A673 (cell line): ENCODE results near the gene SNX33. TPM values are rescaled to one million over a fixed set of nuclear protein-coding genes. Genes with fewer than 3 reads are reported as not detected.

ENCODE experiments used
- BruUV-seq: library from RNA; stranded (reverse); fragments of 400-500 nt; replicated peaks from 2 replicates; lab custom pipeline; 2021; lab: Mats Ljungman, UMichigan
- CTCF ChIA-PET: fragments of 300-600 bp; sonication (Branson Sonifier 250); formaldehyde crosslinking; loops from one replicate; lab custom pipeline; 2022; ENCODE audit warnings: antibody characterized with exemption; lab: Charles Lee
- POLR2A ChIA-PET: fragments of 300-600 bp; sonication (Branson Sonifier 250); formaldehyde crosslinking; loops from one replicate; lab custom pipeline; 2022; ENCODE audit warnings: antibody characterized with exemption; ENCODE audit not compliant: low non-redundant PET; lab: Charles Lee
- DNase-seq: peaks from one replicate; pipeline ENCODE4 v3.0.0-alpha.2; 2015; ENCODE audit warnings: low spot score
- H3K27ac ChIP-seq: fragments of 200-600 bp; sonication (generic); 2 replicates; pipeline ENCODE4 v1.5.1; 2016; ENCODE audit warnings: mixed run types, low read depth, mild to moderate bottlenecking, mixed read lengths, antibody characterized with exemption, low read length; ENCODE audit not compliant: poor library complexity, severe bottlenecking
- H3K27me3 ChIP-seq: fragments of 200-600 bp; sonication (generic); replicated peaks from 2 replicates; pipeline ENCODE4 v1.6.1; 2017; ENCODE audit warnings: mixed run types, low read depth, mild to moderate bottlenecking, mixed read lengths, antibody characterized with exemption, low read length; ENCODE audit not compliant: insufficient read depth, poor library complexity
- H3K36me3 ChIP-seq: fragments of 200-600 bp; sonication (generic); 2 replicates; pipeline ENCODE4 v1.6.1; 2016; ENCODE audit warnings: mixed run types, mild to moderate bottlenecking, mixed read lengths, antibody characterized with exemption, low read length; ENCODE audit not compliant: insufficient read depth, poor library complexity, severe bottlenecking
- H3K4me1 ChIP-seq: fragments of 200-600 bp; sonication (generic); 2 replicates; pipeline ENCODE4 v1.6.1; 2017; ENCODE audit warnings: mixed run types, mild to moderate bottlenecking, mixed read lengths, antibody characterized with exemption, low read length; ENCODE audit not compliant: insufficient read depth, poor library complexity, severe bottlenecking
- H3K4me3 ChIP-seq: fragments of 200-600 bp; sonication (generic); 2 replicates; pipeline ENCODE4 v1.5.1; 2016; ENCODE audit warnings: low read depth, mixed run types, mild to moderate bottlenecking, mixed read lengths, low read length; ENCODE audit not compliant: poor library complexity, severe bottlenecking
- H3K9me3 ChIP-seq: fragments of 200-600 bp; sonication (generic); 2 replicates; pipeline ENCODE4 v1.6.1; 2016; ENCODE audit warnings: mixed run types, low read depth, mild to moderate bottlenecking, mixed read lengths, antibody characterized with exemption, low read length; ENCODE audit not compliant: poor library complexity, severe bottlenecking
- EZH2 ChIP-seq: fragments of 200-600 bp; sonication (generic); IDR thresholded peaks from 2 replicates; pipeline ENCODE4 v1.6.1; 2017; ENCODE audit warnings: borderline replicate concordance, low read depth, mild to moderate bottlenecking, mixed read lengths, antibody characterized with exemption, low read length; ENCODE audit not compliant: poor library complexity, severe bottlenecking
- intact Hi-C: fragments of 100-400 bp; cut with micrococcal nuclease; formaldehyde crosslinking; loops from one replicate; pipeline ENCODE4 v1.10.0; 2022; ENCODE audit not compliant: unreplicated experiment
- total RNA-seq: library from RNA; stranded (reverse); gene quantifications from 2 replicates; pipeline ENCODE4 v1.2.3, GENCODE V29; 2021
- TF ChIP-seq, protein P1 (sequence below): fragments of 300-800, 200-600 bp; sonication (generic); conservative IDR thresholded peaks from 2 replicates; pipeline ENCODE4 v1.5.1; 2017; ENCODE audit warnings: low read depth, mild to moderate bottlenecking, antibody characterized with exemption, low read length, moderate library complexity, mixed read lengths

The SNX33 gene
- total RNA-seq, 1 experiment from 2014 or later: 3.4 TPM

DNA sequence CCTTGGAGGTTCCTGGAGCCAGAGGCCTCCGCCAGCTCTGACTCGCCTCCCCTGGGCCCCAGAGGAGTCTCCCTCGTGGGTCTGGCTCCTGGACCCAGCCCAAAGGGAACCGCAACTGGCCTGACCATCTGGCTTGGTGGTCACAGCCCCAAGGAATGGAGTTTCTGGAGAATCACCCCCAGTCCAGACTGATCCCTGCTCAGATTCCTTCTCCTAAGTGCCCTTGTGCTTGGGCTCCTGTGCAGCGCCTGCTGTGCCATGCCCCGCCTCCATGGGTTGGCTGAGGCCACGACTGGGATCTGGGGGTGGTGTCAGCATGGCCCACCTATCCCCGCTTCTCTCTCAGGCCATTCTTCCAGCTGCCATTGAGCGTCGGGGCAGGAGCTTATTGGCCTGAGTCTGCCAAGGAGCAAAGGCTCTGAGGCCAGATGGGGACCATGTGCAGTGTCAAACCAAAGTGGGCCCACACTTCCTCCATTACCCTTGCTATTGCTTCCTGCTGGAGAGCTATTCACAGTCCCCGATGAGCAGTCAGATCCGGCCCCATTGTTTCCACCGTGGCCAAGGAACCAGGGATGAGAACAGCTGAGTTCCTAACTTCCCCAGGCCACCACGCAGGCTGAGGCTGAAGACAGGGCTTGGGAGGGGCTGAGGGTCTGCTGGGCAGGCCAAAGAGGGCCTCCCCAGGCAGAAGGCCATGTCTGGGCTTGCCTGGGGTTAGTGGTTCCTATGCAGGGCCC is 46.0 kb downstream of the SNX33 start:
- no peak for DNase-seq
- H3K9me3 ChIP-seq: no peaks in the 10 kb centered on the region
- intact Hi-C loops: no loop called here
- POLR2A ChIA-PET: no interaction called here
- BruUV-seq: no TSS peak
- no peaks in the 10 kb centered on the region for H3K27me3 ChIP-seq
- H3K4me3 ChIP-seq: no peak overlapping the region
- TF ChIP-seq, protein P1, sequence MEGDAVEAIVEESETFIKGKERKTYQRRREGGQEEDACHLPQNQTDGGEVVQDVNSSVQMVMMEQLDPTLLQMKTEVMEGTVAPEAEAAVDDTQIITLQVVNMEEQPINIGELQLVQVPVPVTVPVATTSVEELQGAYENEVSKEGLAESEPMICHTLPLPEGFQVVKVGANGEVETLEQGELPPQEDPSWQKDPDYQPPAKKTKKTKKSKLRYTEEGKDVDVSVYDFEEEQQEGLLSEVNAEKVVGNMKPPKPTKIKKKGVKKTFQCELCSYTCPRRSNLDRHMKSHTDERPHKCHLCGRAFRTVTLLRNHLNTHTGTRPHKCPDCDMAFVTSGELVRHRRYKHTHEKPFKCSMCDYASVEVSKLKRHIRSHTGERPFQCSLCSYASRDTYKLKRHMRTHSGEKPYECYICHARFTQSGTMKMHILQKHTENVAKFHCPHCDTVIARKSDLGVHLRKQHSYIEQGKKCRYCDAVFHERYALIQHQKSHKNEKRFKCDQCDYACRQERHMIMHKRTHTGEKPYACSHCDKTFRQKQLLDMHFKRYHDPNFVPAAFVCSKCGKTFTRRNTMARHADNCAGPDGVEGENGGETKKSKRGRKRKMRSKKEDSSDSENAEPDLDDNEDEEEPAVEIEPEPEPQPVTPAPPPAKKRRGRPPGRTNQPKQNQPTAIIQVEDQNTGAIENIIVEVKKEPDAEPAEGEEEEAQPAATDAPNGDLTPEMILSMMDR: no peak
- no peak for TF ChIP-seq EZH2
- no peaks in the 10 kb centered on the region for H3K36me3 ChIP-seq
- CTCF ChIA-PET: interaction anchor here (0.6 to 1.7 kb wide), 2 partner anchors 26 to 326 kb away, joined by 3 to 5 read pairs; no protein-coding TSS in a partner anchor
- H3K27ac ChIP-seq: no peak overlapping the region
- peaks cover 13% of the 10 kb centered on the region for H3K4me1 ChIP-seq

DNA sequence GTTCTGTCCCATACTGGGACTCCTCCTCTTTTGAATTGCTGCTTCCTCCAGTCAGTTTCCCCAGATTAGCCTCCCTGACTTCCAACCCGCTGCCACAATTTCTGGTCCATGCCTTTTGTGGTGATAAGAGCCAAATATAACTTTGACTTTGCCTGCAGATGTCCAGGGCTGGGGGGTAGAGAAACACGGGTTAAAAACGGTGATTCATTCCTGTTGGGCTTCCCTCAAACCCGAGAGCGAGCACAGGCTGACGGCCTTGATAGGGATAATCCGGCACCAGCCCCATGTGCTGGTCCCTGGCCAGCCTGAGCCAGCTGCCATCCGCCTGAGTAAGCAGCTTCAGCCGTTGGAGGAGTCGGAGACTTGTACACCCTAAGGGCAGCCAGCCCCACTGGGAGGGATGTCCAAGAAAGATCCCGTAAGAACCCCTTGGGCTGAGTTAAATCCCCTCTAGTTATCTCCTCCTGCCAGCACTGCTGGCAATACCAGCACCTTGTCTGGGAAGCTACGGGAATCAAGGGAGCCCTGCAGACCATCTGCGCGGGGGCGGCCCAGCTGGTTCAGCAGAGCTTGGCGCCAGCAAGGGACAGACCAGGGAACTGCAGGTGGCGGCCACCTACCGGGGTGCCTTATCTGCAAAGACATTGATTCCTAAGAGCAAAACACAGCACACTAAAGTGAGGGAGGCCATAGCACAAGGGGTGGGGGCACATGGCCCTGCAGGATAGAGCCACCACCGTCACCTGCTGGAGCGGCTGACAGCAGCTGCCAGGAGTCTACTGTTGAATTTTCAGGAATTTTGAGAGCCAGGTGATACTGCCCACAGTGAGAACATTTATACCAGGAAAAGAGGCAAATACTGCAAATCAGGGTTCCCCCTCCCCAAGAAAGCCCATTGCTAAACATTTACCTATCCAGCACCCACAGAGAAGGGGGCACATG is 46.8 kb downstream of the SNX33 start:
- intact Hi-C loops: no loop called here
- H3K4me1 ChIP-seq: peaks cover 13% of the 10 kb centered on the region
- no peaks in the 10 kb centered on the region for H3K27me3 ChIP-seq
- H3K9me3 ChIP-seq: no peaks in the 10 kb centered on the region
- BruUV-seq: no TSS peak
- no peak for TF ChIP-seq EZH2
- TF ChIP-seq, protein P1: peak; percentile 47
- POLR2A ChIA-PET: no interaction called here
- no peaks in the 10 kb centered on the region for H3K36me3 ChIP-seq
- CTCF ChIA-PET: interaction anchor here (0.6 to 1.7 kb wide), 3 partner anchors 25 to 1745 kb away, joined by 3 to 5 read pairs (median 4); no protein-coding TSS in a partner anchor
- DNase-seq: peak; percentile 62
- no peak overlapping the region for H3K4me3 ChIP-seq
- no peak overlapping the region for H3K27ac ChIP-seq

DNA sequence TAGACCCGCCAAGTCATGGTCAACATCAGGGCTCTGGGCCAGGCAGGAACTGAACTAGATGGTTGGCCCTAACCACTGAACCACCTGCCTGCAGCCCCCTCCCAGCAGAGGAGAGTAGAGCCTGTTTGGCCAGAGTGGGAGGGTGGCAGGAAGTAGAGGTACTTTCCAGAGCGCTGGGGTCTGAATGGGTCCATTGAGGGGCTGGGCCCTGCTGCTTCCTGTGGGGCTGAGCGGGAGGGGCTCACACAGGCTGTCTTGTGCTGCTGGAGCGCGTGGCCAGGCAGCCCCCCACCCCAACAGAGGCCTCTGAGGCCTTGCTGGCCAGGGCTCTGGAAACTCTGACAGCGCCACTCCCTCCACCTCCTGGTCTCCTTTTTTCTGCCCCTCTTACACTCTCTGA is 47.5 kb downstream of the SNX33 start:
- ChIA-PET CTCF (interaction anchor here (1.7 kb wide), 1 partner anchor 327 kb away, joined by 5 read pairs; no protein-coding TSS in a partner anchor), POLR2A (no interaction called here)
- no peaks in the 10 kb centered on the region for H3K9me3 ChIP-seq
- TF ChIP-seq, protein P1: no peak
- TF ChIP-seq EZH2: no peak
- no peak overlapping the region for H3K27ac ChIP-seq
- no TSS peak for BruUV-seq
- H3K4me3 ChIP-seq: no peak overlapping the region
- intact Hi-C loops: no loop called here
- H3K4me1 ChIP-seq: peaks cover 13% of the 10 kb centered on the region
- no peak for DNase-seq
- no peaks in the 10 kb centered on the region for H3K27me3 ChIP-seq
- no peaks in the 10 kb centered on the region for H3K36me3 ChIP-seq
